H9 (cell line): Measurements from ENCODE around the gene EHBP1L1. TPM values are rescaled to one million over a fixed set of nuclear protein-coding genes. Genes with fewer than 3 reads are reported as not detected.
A peak's percentile ranks its signal among the peaks of the same experiment; 100 is the strongest.

ENCODE experiments used
- DNase-seq: peaks from one replicate; pipeline ENCODE4 v3.0.0-alpha.2; 2017
- H2AFZ ChIP-seq: one replicate; pipeline ENCODE4 v1.6.1; 2013; ENCODE audit warnings: mild to moderate bottlenecking, low read length, control low read depth, moderate library complexity
- H2AK5ac ChIP-seq: 2 replicates; pipeline ENCODE4 v1.6.1; 2013; ENCODE audit warnings: low read length, control low read depth, mixed read lengths; ENCODE audit not compliant: insufficient read length
- H2BK120ac ChIP-seq: one replicate; pipeline ENCODE4 v1.6.1; 2013; ENCODE audit warnings: low read depth, mild to moderate bottlenecking, low read length, control low read depth, inconsistent platforms; ENCODE audit not compliant: poor library complexity, severe bottlenecking
- H2BK12ac ChIP-seq: 2 replicates; pipeline ENCODE4 v1.6.1; 2013; ENCODE audit warnings: low read length, control low read depth, mixed read lengths, low read depth; ENCODE audit not compliant: insufficient read length
- H2BK15ac ChIP-seq: 2 replicates; pipeline ENCODE4 v1.6.1; 2013; ENCODE audit warnings: low read depth, low read length, control low read depth
- H2BK20ac ChIP-seq: one replicate; pipeline ENCODE4 v1.6.1; 2013; ENCODE audit warnings: low read depth, mild to moderate bottlenecking, low read length, control low read depth, inconsistent platforms; ENCODE audit not compliant: poor library complexity, severe bottlenecking
- H2BK5ac ChIP-seq: 2 replicates; pipeline ENCODE4 v1.6.1; 2013; ENCODE audit warnings: low read length, control low read depth, mixed read lengths; ENCODE audit not compliant: insufficient read length
- H3K14ac ChIP-seq: 2 replicates; pipeline ENCODE4 v1.6.1; 2013; ENCODE audit warnings: low read length, control low read depth; ENCODE audit not compliant: insufficient read depth
- H3K18ac ChIP-seq: 2 replicates; pipeline ENCODE4 v1.6.1; 2013; ENCODE audit warnings: low read depth, mild to moderate bottlenecking, mixed read lengths, low read length, control low read depth; ENCODE audit not compliant: insufficient read length
- H3K23ac ChIP-seq: 2 replicates; pipeline ENCODE4 v1.6.1; 2013; ENCODE audit warnings: low read length, control low read depth, mixed read lengths, low read depth; ENCODE audit not compliant: insufficient read length
- H3K23me2 ChIP-seq: 2 replicates; pipeline ENCODE4 v1.6.1; 2013; ENCODE audit warnings: low read depth, mild to moderate bottlenecking, mixed read lengths, low read length, control low read depth; ENCODE audit not compliant: insufficient read length, poor library complexity, severe bottlenecking
- H3K27ac ChIP-seq: 2 replicates; pipeline ENCODE4 v1.5.1; 2013; ENCODE audit warnings: low read length, control low read depth, mixed read lengths, low read depth; ENCODE audit not compliant: insufficient read length
- H3K27me3 ChIP-seq: 2 replicates; pipeline ENCODE4 v1.6.1; 2013; ENCODE audit warnings: low read length, control low read depth, inconsistent platforms; ENCODE audit not compliant: insufficient read depth
- H3K4ac ChIP-seq: 2 replicates; pipeline ENCODE4 v1.6.1; 2013; ENCODE audit warnings: low read depth, mild to moderate bottlenecking, control low read depth, inconsistent platforms, low read length, moderate library complexity
- H3K4me1 ChIP-seq: 2 replicates; pipeline ENCODE4 v1.6.1; 2013; ENCODE audit warnings: low read length, control low read depth, inconsistent platforms; ENCODE audit not compliant: insufficient read depth
- H3K4me2 ChIP-seq: 2 replicates; pipeline ENCODE4 v1.6.1; 2013; ENCODE audit warnings: low read length, control low read depth, mixed read lengths; ENCODE audit not compliant: insufficient read length, insufficient read depth
- H3K56ac ChIP-seq: 2 replicates; pipeline ENCODE4 v1.6.1; 2013; ENCODE audit warnings: low read depth, mild to moderate bottlenecking, mixed read lengths, low read length, control low read depth; ENCODE audit not compliant: insufficient read length
- H3K79me1 ChIP-seq: 2 replicates; pipeline ENCODE4 v1.6.1; 2013; ENCODE audit warnings: low read depth, mild to moderate bottlenecking, moderate library complexity, low read length, control low read depth, inconsistent platforms; ENCODE audit not compliant: insufficient read depth, poor library complexity, severe bottlenecking
- H3K79me2 ChIP-seq: 2 replicates; pipeline ENCODE4 v1.6.1; 2013; ENCODE audit warnings: low read length, control low read depth, inconsistent platforms; ENCODE audit not compliant: insufficient read depth
- H3K9ac ChIP-seq: 2 replicates; pipeline ENCODE4 v1.6.1; 2013; ENCODE audit warnings: low read length, control low read depth, mixed read lengths; ENCODE audit not compliant: insufficient read length; ENCODE audit errors: extremely low read depth
- H3K9me3 ChIP-seq: one replicate; pipeline ENCODE4 v1.6.1; 2013; ENCODE audit warnings: low read depth, low read length, inconsistent platforms; ENCODE audit not compliant: control insufficient read depth
- H3T11ph ChIP-seq: one replicate; pipeline ENCODE4 v1.6.1; 2013; ENCODE audit warnings: mild to moderate bottlenecking, low read length, control low read depth, inconsistent platforms
- H4K20me1 ChIP-seq: one replicate; pipeline ENCODE4 v1.6.1; 2013; ENCODE audit not compliant: control insufficient read depth, insufficient read length, insufficient read depth
- H4K5ac ChIP-seq: 2 replicates; pipeline ENCODE4 v1.6.1; 2013; ENCODE audit warnings: low read depth, mild to moderate bottlenecking, mixed read lengths, low read length, control low read depth; ENCODE audit not compliant: insufficient read length
- H4K8ac ChIP-seq: replicated peaks from 2 replicates; pipeline ENCODE4 v1.6.1; 2013; ENCODE audit warnings: low read length, control low read depth, mixed read lengths, low read depth; ENCODE audit not compliant: insufficient read length
- H4K91ac ChIP-seq: 2 replicates; pipeline ENCODE4 v1.6.1; 2013; ENCODE audit warnings: low read depth, mild to moderate bottlenecking, moderate library complexity, mixed read lengths, low read length, control low read depth; ENCODE audit not compliant: insufficient read length
- H3K27ac Mint-ChIP-seq, 3 experiments: 2 replicates in 2 of 3; 3 replicates in 1 of 3; pipeline ENCODE4 v1.8.0; 2020 to 2021; ENCODE audit warnings: mixed read lengths in 3 of 3, mild to moderate bottlenecking in 1 of 3, moderate library complexity in 1 of 3
- H3K27me3 Mint-ChIP-seq: 2 replicates; pipeline ENCODE4 v1.8.0; 2021; ENCODE audit warnings: low read depth, mild to moderate bottlenecking, moderate library complexity, mixed read lengths
- H3K36me3 Mint-ChIP-seq, 3 experiments: 2 replicates in 2 of 3; 3 replicates in 1 of 3; pipeline ENCODE4 v1.8.0; 2020 to 2021; ENCODE audit warnings: low read depth in 3 of 3, mixed read lengths in 3 of 3; ENCODE audit not compliant: insufficient read depth in 1 of 3
- H3K4me1 Mint-ChIP-seq, 2 experiments: 2 replicates each; pipeline ENCODE4 v1.8.0; 2020; ENCODE audit warnings: mixed read lengths in 2 of 2
- H3K4me3 Mint-ChIP-seq, 2 experiments: 2 replicates in 1 of 2; 3 replicates in 1 of 2; pipeline ENCODE4 v1.8.0; 2020 to 2021; ENCODE audit warnings: mild to moderate bottlenecking in 2 of 2, mixed read lengths in 2 of 2, moderate library complexity in 1 of 2
- H3K9me3 Mint-ChIP-seq, 2 experiments: 2 replicates in 1 of 2; 3 replicates in 1 of 2; pipeline ENCODE4 v1.8.0; 2020; ENCODE audit warnings: mild to moderate bottlenecking in 2 of 2, mixed read lengths in 2 of 2, moderate library complexity in 1 of 2
- CTCF ChIP-seq: fragments of 200-600 bp; sonication (generic); conservative IDR thresholded peaks from 3 replicates; pipeline ENCODE4 v1.8.0; 2021; ENCODE audit warnings: antibody characterized with exemption, mild to moderate bottlenecking
- WGBS: extraction: QIAGEN DNeasy Blood & Tissue Kit; methylation state at CpG from one replicate; pipeline ENCODE4 v1.1.7; 2013; ENCODE audit warnings: missing lambda C conversion rate, low lambda C conversion rate, mixed read lengths; ENCODE audit not compliant: insufficient read length; ENCODE audit errors: extremely low coverage; 5-methylcytosine and 5-hydroxymethylcytosine counted together
- total RNA-seq: library from RNA; stranded (reverse); gene quantifications from 2 replicates; pipeline ENCODE4 v1.2.1, GENCODE V29; 2021

The EHBP1L1 gene
- total RNA-seq, 1 experiment from 2014 or later = 13.8 TPM

- Mint-ChIP-seq H3K36me3 (peaks cover 11 to 59% (median 57%) of the 10 kb centered on the region in 3 experiments; a peak in 6 of 7 replicates), H3K9me3 (no peaks in the 10 kb centered on the region), H3K27me3 (peaks cover 1% of the 10 kb centered on the region; the same call in 1 of the 2 replicates), H3K4me1 (peaks cover 9 to 20% of the 10 kb centered on the region in 2 experiments), H3K27ac (peak overlapping the region; percentile 57 to 79 (median 70); a peak in 5 of 7 replicates), H3K4me3 (peak overlapping the region; percentile 55 to 81)
- Histone ChIP-seq H3T11ph (no peak overlapping the region), H3K4me1 (no peaks in the 10 kb centered on the region; the same call in 1 of the 2 replicates), H3K27me3 (no peaks in the 10 kb centered on the region), H4K20me1 (no peaks in the 10 kb centered on the region), H3K23me2 (peaks cover 8% of the 10 kb centered on the region), H3K9ac (no peak overlapping the region), H2AFZ (no peak overlapping the region), H3K79me1 (no peaks in the 10 kb centered on the region), H4K8ac (no peak overlapping the region), H3K9me3 (no peaks in the 10 kb centered on the region), H3K27ac (no peak overlapping the region), H3K14ac (peak overlapping the region; percentile 49), H2BK15ac (no peak overlapping the region), H2BK5ac (no peak overlapping the region), H3K56ac (no peak overlapping the region), H3K4ac (no peak overlapping the region), H2BK120ac (no peak overlapping the region), H2AK5ac (no peak overlapping the region), H3K18ac (no peak overlapping the region), H2BK20ac (no peak overlapping the region), H3K23ac (no peak overlapping the region), H2BK12ac (no peak overlapping the region), H4K5ac (no peak overlapping the region), H4K91ac (no peak overlapping the region), H3K4me2 (peak overlapping the region; percentile 53), H3K79me2 (no peaks in the 10 kb centered on the region)
- peak; percentile 99 for DNase-seq
- no CpG with 5 or more reads among the region's 67 CpGs for WGBS
- no peak for TF ChIP-seq CTCF
These were observed 31.2 kb downstream of the EHBP1L1 start for GRCh38 chr11:65606876-65607613.
